SIG-M5 treated with dmso at 0.1 percent for 504 hours (cell line): Measurements from ENCODE around the gene DISC1.

ENCODE experiments used
- DNase-seq: peaks from one replicate; lab custom pipeline; 2025; ENCODE audit not compliant: unreplicated experiment; lab: John Stamatoyannopoulos, UW

DISC1 gene

GRCh38 chr1:231972111-231972445 lies 345.5 kb downstream of the DISC1 start:
- no peak for DNase-seq

GRCh38 chr1:231973830-231974229 lies 347.2 kb downstream of the DISC1 start:
- no peak for DNase-seq

GRCh38 chr1:231976231-231976630 lies 349.6 kb downstream of the DISC1 start:
- DNase-seq: no peak

DNA sequence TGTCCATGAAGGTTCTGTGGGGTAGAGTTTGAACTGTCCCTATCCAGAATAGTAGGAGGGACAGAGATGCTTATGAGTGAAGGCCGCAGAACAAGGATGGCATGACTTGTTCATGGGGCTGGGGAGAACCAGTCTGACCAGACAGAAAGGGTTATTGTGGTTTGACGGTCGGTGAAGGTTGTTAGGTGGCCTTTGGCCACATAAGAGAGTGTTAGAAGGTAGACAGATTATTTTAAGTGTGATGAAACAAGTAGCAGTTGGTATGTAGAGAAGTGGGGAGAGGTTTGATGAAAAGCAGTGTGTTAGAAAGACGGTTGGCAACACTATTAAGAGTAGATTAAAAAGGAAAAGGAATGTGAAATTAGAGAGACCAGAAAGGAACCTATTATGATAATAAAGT lies 355.1 kb downstream of the DISC1 start:
- no peak for DNase-seq

GRCh38 chr1:231982871-231983587 lies 356.4 kb downstream of the DISC1 start:
- DNase-seq: no peak

- DNase-seq: no peak
Measured at GRCh38 chr1:231983588-231984193, 357.1 kb downstream of the DISC1 start.

DNA sequence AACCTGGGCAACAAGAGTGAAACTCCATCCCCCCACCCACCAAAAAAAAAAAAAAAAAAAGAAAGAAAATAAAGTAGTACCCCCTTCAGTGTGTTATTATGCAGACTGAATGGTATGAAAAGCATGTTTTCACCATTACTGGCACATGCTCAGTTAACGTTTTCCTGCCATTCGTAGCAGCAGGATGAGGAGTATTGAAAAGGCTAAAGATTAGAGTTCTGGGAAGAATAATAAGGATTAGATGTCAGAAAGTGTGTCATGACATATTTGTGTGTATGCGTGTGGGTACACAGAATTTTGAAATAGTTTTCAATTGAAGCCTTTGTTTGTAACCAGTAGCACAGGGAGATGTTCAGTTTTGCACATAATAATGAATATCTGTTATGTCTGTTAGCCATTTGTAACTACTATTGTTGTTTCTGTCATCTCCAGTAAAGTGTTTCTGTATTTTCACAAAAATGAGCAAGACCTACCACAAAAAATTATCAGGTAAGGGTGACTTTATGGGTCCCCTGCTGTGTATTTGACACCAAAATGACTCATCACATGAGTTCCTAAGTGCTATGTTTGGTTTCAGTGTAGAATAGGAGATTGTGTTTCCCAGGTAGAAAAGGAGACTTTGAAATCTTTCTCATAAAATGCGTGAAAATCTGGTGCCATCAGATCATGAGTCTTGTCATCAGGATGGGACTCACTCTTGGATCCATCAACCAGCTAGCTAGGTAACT lies 358.9 kb downstream of the DISC1 start:
- no peak for DNase-seq

DNA sequence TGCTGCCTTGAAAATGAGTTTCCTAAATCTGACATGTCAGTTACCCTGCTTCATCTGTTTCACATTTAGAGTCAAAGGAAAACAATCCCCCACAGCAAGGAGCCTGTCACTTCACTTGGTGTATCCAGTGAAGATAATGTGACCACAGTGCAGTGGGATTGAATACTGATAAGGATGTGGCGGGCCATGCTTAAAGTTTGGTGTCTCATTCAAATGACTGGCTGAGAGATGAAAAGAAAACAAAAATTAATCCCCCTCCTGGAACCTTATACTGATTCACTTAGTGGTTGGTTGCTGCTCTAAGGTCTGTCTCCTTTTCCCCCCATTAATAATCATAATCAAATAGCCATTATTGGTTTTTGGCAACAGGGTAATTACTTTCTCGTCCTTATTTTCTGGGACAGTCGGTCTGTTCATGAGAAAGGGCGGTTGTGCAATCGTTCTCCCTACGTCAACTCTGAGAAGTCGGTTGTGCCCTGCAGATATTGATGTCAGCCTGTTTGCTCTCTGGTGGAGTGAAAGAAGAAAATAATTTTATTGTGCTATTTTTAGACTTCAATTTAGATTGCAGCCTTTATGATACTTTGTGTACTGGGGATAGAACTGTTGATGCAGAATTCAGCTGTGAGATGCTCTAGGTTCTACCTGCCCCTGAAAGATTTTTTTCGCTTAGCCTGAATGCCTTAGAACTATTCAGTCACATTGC lies 360.2 kb downstream of the DISC1 start:
- DNase-seq: no peak

DNA sequence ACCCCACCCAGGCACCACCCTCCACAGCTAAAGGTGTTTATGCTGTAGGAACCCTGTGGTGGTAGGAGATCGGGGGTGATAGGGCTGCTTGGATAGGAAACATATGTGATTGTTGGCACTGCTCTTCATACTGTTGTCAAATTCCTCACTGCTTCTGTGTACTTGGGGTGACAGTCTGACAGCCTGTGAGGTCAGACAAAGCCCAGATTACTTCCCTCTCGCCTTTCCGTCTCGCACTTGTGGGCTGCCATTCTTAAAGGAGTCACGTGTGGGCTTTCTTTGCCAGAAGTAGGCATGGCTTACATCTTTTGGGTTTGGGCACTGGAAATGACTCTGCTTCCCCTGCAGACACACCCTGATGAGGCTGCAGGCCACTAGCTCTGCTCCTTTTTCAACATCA lies 363.8 kb downstream of the DISC1 start:
- no peak for DNase-seq

DNA sequence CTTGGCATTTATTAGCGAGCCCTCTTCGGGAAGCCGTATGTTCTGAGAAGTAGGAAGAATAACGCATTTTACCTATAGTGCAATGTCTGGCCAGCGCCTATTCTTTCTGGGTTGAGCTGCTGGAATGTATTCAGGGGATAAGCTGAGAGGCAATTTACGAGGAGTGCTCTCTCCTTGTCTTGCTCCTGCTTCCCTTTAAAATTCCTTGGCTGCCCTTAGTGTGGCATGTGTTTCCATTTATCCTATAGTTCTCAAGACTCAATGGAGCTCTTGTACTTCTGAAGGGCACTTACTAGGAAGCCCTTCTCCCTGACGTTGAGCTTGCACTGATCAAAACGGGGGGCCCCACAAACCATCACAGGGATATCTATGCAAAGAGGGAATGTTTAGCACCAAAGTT lies 364.6 kb downstream of the DISC1 start:
- no peak for DNase-seq

GRCh38 chr1:231993968-231994455 lies 367.4 kb downstream of the DISC1 start:
- no peak for DNase-seq

- no peak for DNase-seq
Measured at GRCh38 chr1:231998791-231999190, 372.2 kb downstream of the DISC1 start.

GRCh38 chr1:232005300-232005699 lies 378.7 kb downstream of the DISC1 start:
- DNase-seq: no peak

DNA sequence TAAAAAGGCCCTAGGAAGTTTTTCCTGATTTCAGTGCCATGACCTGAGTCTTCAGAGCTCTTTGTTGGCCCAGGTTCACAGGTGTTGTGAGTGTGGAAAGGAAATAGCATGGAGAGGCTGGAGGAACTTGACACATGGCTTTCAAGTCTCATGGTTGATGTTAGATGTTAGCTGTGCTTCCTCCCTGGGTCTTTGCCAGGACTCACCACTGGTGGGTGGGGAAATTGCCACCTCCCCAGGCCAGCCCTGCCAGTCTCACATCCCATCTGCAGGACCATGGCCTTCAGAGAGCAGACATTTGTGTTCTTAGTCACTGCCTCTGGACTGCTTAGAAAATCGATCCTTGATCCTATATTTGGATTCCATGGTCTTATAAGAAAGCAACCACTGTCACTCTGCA lies 383.2 kb downstream of the DISC1 start:
- no peak for DNase-seq

DNA sequence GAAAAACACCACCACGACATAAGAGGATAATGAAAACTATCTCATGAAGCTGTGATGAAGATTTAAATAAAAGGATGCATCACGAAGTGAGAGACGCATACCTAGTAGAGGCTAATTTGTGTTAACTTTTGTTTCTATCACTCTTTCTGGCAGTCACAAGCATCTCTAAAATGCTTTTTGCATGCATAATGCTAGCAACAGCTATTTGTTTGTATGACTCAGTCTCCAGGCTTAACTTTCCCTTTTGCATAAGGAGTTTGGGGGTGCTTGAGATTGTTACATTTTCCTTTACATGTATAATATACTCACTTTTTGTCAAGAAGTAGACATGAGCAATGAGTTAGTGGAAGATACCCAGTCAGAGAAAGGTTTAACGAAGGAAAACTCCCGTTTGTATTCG lies 385.4 kb downstream of the DISC1 start:
- no peak for DNase-seq

DNA sequence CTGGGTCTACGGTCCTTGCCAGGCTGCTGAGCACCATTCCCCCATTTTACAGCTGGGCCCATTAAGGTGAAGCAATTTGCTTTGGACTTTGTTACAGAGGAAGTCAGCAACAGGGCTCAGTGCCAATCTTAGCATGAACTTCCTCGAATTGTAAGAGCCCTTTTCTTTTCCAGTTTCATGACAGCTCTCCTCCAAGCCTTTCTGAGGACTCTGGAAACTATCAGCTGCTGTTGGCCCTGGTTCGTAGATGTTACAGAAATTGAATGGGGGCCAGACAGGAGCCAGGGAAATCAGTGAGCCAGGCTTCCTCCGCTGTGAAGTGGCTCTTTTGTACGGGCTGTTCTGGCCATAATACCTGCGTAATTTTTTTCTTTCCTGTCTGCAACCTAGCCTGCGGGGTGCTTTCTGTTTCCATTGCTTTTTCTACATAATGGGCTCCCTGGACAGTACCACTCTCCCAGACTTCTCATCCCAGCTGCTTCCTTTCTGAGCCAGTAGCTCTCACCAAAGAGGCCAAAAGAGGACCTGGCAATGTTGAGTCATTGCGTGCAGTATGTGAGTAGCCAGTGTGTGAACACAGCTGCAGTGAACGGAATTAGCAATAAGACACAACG lies 386.3 kb downstream of the DISC1 start:
- no peak for DNase-seq

- DNase-seq: no peak
Measured at GRCh38 chr1:232014941-232015340, 388.4 kb downstream of the DISC1 start.

GRCh38 chr1:232016616-232017015 lies 390.0 kb downstream of the DISC1 start:
- no peak for DNase-seq

GRCh38 chr1:232017057-232017456 lies 390.5 kb downstream of the DISC1 start:
- no peak for DNase-seq

GRCh38 chr1:232017759-232018158 lies 391.2 kb downstream of the DISC1 start:
- DNase-seq: no peak
